Skin epidermis (tissue), 12 donors: ENCODE data around the gene MEX3C.

ENCODE experiments used
- H3K27ac ChIP-seq, 21 experiments: fragments of 200-600 bp; sonication (generic) in 11 of 21; one replicate each; pipeline ENCODE4 v1.5.0; 2020; ENCODE audit warnings: mild to moderate bottlenecking in 3 of 21, inconsistent platforms in 2 of 21, moderate library complexity in 2 of 21
- H3K4me3 ChIP-seq, 7 experiments: fragments of 200-600 bp; sonication (generic) in 2 of 7; one replicate each; pipeline ENCODE4 v1.5.0; 2020; ENCODE audit warnings: inconsistent platforms in 2 of 7, mild to moderate bottlenecking in 2 of 7, moderate library complexity in 1 of 7

MEX3C gene

DNA sequence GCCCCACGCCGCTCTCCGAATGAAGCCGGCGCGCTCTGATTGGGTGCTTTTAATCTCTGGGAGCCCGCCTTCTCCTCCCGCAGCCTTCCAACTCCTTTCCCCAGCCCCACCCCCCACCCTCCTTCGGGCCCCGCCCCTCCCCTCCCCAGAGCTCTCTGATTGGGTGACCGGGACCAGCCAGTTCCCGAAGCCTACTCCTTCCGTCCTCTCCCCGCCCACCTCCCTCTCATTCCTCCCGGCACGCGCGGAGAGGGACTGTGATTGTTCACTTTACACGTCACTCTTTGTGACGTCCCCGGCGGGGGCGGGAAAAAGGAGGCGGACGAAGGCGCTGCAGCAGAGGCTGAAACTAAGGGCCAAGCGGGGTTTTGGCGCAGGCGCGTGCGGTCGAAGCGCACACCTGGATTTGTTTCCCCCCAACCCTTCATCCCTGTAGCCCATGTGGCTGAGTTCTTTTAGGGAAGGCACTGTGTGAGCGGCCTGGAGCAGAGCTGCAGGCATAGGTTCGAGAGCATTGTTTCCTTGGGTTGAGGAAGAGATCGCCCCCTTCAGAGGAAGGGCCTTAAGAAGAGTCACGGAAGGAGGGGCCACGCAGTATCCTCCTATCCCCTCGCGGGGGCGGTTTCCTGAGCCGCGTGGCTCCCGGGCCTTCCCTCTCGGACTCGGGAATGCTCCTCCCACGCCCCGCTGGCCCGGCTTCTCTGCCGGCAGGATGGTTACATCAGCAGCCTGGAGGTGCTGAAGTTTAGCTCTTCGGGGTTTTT is at the start of gene MEX3C:
Gene MEX3C, minus strand, starts transcription at position 21 of the 764 bp plus-strand sequence. CDS start 361 bp downstream, outside the sequence.
- H3K4me3 ChIP-seq: peak within 1 kb of the TSS; percentile 60 to 100 (median 94)
- H3K27ac ChIP-seq: peak within 1 kb of the TSS; percentile 83 to 98 (median 95)

DNA sequence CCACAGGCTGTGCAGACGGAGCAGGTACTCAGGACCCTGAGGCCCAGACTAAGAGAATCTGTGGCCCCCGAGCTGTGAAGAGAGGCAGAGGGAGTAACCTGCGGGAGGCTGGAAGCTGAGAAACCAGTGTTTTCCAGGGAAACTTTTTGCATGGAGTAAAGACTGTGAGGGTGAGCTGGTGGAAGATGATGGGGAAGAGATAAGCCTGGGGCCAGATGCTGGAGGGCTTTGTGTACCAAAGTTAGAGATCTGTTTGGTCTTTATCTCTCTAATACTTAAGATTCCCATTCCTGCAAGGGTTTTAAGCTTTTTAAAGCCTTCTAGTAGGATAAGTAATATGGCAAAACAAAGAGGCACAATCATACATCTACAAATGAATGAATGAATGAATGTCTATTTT is 43.7 kb upstream of the MEX3C start:
- no peak overlapping the region for H3K4me3 ChIP-seq
- no peak overlapping the region for H3K27ac ChIP-seq

GRCh38 chr18:51236225-51236624 is 38.7 kb upstream of the MEX3C start:
- H3K27ac ChIP-seq: no peak overlapping the region
- no peak overlapping the region for H3K4me3 ChIP-seq

DNA sequence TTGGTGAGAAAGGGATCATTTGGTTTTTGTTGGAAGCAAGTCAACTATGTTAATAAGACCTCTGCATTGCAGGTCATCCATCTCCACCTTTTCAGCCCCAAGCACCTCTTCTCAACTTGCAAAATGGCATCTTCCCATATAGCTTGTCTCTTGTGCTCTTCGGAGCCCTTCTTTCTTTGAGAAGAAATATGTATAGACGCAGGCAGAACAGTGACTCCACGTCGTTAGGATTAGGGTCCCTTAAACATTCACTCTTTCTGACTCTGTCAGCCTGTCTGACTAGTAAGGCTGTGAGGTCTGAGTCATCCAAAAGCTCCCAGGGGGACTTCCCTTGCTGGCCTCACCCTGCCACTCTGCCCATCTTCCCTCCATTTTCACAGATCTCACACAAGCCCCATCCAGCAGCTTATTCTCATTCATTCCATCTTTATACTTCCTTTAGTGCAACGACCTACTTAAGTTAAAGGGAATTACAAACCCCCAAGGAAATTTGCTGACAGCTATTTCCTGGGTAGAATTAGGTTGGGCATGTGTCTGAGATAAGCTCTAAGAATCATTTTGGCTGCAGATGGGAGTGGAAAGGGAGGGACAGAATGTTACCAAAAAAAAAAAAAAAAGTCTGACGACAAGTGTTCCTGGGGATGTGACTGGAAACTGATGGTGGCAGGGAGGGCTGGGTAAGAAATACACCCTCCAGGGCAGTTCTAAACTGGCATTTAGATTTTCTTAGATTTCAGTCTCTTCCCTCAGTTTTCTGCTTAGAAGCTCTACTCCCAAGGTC is 37.7 kb upstream of the MEX3C start:
- H3K27ac ChIP-seq: no peak overlapping the region
- H3K4me3 ChIP-seq: no peak overlapping the region

DNA sequence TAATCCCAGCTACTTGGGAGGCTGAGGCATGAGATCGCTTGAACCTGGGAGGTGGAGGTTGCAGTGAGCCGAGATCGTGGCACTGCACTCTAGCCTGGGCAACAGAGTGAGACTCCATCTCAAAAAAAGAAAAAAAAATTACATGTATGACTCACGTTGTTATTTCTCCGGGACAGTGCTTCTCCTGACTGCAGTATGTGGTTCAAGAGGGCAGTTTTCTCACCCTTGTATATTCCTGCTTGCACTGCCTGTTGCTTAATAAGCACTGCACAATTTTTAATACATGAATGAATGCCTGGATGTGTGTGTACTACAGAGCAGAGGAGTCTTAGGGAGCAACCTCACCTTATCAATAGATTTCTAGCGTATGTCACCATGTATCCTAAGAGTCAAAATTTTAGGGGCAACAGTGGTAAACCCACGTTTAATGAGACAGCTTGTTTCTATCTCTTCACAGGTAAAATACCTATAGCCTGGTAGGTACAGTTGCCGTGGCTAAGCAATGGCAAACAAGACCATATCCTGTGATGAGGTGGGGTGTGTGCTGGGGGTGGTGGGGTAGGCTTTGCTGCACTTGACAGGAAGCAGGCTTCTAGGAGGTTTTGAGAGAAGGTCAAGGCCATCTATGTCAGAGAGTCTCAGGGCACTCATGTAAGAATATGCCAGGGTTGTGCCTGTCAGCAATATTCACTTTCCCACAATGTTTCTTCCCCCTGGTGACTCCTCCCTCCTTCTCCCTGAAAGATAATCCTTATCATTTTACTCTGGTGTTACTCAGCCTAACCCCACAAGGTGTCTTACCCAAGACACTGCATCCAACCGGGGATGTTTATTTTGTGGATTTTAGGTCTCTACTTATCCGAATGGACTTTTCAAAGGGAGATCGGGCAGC is 36.9 kb upstream of the MEX3C start:
- H3K4me3 ChIP-seq: no peak overlapping the region
- no peak overlapping the region for H3K27ac ChIP-seq

GRCh38 chr18:51229328-51229727 is 31.8 kb upstream of the MEX3C start:
- H3K4me3 ChIP-seq: no peak overlapping the region
- no peak overlapping the region for H3K27ac ChIP-seq

- Histone ChIP-seq H3K4me3 (no peak overlapping the region), H3K27ac (no peak overlapping the region)
These were observed 30.2 kb upstream of the MEX3C start for GRCh38 chr18:51227660-51228059.

DNA sequence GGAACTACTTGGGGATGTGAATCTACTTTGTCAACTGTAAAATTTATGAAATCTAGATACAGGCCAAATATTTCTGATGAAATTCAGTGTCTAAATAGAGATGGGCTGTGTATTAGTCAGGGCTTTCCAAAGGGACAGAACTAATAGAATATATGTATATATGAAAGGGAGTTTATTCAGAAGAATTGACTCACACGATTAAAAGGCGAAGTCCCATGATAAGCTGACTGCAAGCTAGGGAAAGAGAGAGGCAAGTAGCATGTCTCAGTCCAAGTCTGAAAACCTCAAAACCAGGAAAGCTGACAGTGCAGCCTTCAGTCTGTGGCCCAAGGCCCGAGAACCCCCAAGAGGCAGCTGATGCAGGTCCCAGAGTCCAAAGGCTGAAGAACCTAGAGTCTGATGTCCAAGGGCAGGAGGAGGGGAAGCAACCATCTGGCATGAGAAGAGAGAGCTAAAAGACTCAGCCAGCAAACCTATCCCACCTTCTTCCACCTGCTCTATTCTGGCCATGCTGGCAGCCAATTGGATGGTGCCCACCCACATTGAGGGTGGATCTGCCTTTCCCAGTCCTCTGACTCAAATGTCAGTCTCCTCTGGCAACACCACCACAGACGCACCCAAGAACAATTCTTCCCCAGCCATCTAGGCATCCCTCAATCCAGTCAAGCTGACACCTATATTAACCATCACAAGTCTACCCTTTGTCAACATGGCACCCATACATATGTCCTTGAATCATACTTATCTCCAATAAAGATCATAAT is 29.3 kb upstream of the MEX3C start:
- Histone ChIP-seq H3K4me3 (no peak overlapping the region), H3K27ac (no peak overlapping the region)

GRCh38 chr18:51226068-51226467 is 28.6 kb upstream of the MEX3C start:
- Histone ChIP-seq H3K27ac (no peak overlapping the region), H3K4me3 (no peak overlapping the region)

GRCh38 chr18:51212606-51213005 is 15.1 kb upstream of the MEX3C start:
- H3K4me3 ChIP-seq: no peak overlapping the region
- no peak overlapping the region for H3K27ac ChIP-seq

DNA sequence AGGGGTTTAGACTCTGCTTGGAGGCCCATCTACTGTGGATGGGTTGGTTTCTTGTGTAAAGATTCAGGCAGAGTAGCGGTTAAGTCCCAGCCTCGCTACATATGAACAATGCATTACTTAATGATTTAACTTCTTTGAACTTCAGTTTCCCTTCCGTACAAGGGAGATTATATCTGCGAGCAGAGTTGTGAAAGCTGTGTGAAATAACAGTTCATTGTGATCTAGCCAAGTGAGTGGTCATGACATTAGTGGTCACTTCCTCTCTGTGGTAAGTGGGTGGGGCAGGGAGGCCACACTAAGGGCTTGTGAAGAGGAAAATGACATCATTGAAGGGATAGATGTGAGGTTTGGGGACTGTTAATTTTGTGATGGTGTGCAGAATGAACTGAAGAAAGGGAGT is 14.1 kb upstream of the MEX3C start:
- Histone ChIP-seq H3K4me3 (no peak overlapping the region), H3K27ac (no peak overlapping the region)

- Histone ChIP-seq H3K27ac (peak overlapping the region; percentile 83 to 98 (median 95)), H3K4me3 (peak overlapping the region; percentile 60 to 100 (median 94))
These were observed 445 bp downstream of the MEX3C start for GRCh38 chr18:51196811-51197660.

- Histone ChIP-seq H3K4me3 (peak overlapping the region; percentile 60 to 100 (median 94)), H3K27ac (peak overlapping the region; percentile 78 to 98 (median 95))
These were observed 1.2 kb downstream of the MEX3C start for GRCh38 chr18:51196118-51196810.

GRCh38 chr18:51195451-51196117 is 1.9 kb downstream of the MEX3C start:
- Histone ChIP-seq H3K27ac (peak overlapping the region in 20 of 21 experiments; percentile 78 to 98 (median 95)), H3K4me3 (peak overlapping the region; percentile 60 to 100 (median 94))

GRCh38 chr18:51195086-51195450 is 2.4 kb downstream of the MEX3C start:
- H3K27ac ChIP-seq: peak overlapping the region in 15 of 21 experiments; percentile 2 to 98 (median 94)
- H3K4me3 ChIP-seq: peak overlapping the region; percentile 60 to 100 (median 94)

GRCh38 chr18:51194604-51195003 is 2.9 kb downstream of the MEX3C start:
- Histone ChIP-seq H3K27ac (peak overlapping the region in 13 of 21 experiments; percentile 2 to 98 (median 92)), H3K4me3 (peak overlapping the region; percentile 60 to 100 (median 94))
